Measurements from ENCODE around the gene DAB2IP. TPM values are rescaled to one million over a fixed set of nuclear protein-coding genes. Genes with fewer than 3 reads are reported as not detected.

Gene DAB2IP
- total RNA-seq, 1 donor from 2014 or later: 0.75 TPM

DNA sequence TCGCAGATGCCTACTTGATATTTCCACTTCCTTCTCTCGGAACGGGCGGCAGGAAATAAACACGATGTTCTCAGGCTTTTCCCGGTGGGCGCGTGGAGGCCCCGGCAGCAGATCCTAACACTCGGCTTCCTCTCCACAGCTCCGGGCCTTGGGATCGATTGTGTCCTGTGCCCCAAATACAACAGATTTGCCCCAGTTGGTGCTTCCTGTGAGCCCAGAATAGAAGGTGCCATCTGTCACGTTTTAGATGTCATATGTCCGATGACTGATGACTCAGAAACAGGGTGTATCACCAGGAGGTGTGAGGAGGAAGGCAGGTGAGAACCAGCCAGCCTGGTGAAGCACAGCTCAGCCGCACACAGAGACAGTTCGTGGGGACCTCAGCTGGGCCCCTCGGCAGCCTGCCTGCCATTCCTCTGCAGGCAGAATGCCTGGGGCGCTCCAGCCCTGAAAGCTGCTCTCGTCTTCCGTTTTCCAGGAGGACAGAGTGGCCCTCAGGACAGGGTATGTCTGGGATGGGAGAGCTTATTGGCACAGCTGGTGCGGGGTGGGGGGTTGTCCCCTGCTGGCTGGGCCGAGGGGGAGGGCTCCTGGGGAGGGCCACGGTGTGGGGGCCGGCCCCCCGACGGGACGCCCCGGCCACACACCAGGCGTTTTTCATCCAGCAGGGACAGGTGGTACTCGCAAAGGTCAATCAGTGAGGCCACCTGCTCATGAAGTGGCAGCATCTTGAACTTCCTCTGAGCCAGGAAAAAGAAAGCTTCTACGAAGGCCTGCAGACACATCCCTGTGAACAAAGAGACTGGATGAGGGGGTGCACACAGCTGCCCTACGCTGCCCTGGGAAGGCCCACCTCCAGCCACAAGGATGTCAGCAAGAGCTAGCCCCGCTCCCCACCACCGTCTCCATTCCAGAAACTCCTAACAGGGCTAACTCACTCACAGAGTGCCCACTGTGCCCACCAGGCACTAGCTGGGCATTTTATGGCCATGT, 171.0 kb downstream of the DAB2IP start:
- intact Hi-C loops (cut with micrococcal nuclease): no loop called here
- no peak overlapping the region for H3K27ac Mint-ChIP-seq
- no peaks in the 10 kb centered on the region for H3K9me3 Mint-ChIP-seq
- POLR2A ChIA-PET: no interaction called here
- no peaks in the 10 kb centered on the region for H3K36me3 Mint-ChIP-seq (ENCODE audit: low read depth)
- H3K27me3 Mint-ChIP-seq: peaks cover 7% of the 10 kb centered on the region
- CTCF ChIA-PET: no interaction called here
- H3K4me3 Mint-ChIP-seq: no peak overlapping the region
- peaks cover 10% of the 10 kb centered on the region for H3K4me1 Mint-ChIP-seq
- ATAC-seq (ENCODE audit: low read depth) (no peak), DNase-seq (no peak)
- TF ChIP-seq, protein P1, sequence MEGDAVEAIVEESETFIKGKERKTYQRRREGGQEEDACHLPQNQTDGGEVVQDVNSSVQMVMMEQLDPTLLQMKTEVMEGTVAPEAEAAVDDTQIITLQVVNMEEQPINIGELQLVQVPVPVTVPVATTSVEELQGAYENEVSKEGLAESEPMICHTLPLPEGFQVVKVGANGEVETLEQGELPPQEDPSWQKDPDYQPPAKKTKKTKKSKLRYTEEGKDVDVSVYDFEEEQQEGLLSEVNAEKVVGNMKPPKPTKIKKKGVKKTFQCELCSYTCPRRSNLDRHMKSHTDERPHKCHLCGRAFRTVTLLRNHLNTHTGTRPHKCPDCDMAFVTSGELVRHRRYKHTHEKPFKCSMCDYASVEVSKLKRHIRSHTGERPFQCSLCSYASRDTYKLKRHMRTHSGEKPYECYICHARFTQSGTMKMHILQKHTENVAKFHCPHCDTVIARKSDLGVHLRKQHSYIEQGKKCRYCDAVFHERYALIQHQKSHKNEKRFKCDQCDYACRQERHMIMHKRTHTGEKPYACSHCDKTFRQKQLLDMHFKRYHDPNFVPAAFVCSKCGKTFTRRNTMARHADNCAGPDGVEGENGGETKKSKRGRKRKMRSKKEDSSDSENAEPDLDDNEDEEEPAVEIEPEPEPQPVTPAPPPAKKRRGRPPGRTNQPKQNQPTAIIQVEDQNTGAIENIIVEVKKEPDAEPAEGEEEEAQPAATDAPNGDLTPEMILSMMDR (IDR thresholded peaks at IDR 0.05): no peak

DNA sequence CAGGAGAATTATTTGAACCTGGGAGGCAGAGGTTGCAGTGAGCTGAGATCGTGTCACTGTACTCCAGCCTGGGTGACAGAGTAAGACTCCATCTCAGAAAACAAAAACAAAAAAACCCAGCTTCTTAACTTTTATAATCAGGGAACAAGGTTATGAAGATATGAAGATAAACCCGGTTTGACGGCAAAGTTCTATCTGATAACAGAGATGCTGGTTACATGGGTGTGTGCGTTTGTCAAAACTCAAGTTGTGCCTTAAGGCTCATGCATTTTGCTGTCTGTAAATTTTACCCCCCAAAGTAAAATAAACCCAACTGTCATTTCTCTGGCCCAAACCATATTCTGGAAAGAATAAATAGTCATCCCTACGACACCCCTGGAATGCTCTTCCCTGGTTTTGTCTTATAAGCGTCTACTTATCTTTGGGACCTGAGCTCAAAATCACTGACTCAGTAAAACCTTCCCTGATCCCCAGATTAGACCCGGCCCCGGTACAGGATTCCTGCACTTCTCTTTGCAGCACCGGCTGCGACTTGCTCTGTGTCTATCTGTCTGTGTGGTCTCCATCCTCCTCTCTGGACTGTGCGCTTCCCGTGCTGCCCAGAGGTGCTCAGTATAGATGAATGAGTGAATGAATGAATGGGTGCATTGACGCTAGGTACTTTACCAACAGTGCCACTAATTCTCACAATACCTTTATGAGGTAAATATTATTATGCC, 172.2 kb downstream of the DAB2IP start:
- H3K27me3 Mint-ChIP-seq: peaks cover 4% of the 10 kb centered on the region

DNA sequence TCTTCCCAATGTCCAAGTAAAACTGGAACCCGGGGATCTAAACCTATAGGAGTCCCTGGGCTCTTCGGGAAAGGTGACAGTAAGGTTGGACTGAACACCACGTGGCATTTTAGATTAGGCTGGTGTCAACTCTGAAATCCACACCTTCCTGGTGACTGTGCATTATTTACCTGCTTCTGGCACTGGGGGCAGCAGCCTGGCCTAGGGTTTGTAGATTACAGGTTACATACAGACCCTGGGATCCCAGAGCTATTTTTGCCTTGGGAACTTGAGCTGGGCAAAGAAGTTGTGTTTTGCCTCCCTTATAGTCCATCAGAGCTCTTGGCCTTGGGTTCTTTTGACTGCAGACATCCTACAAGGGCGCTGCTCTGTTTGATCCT, 173.2 kb downstream of the DAB2IP start:
- Mint-ChIP-seq H3K27me3 (peaks cover 2% of the 10 kb centered on the region), H3K27ac (no peak overlapping the region), H3K36me3 (ENCODE audit: low read depth) (no peaks in the 10 kb centered on the region), H3K9me3 (no peaks in the 10 kb centered on the region), H3K4me3 (no peak overlapping the region), H3K4me1 (peaks cover 8% of the 10 kb centered on the region)
- intact Hi-C loops (cut with micrococcal nuclease): no loop called here
- DNase-seq (no peak), ATAC-seq (ENCODE audit: low read depth) (no peak)
- ChIA-PET CTCF (no interaction called here), POLR2A (no interaction called here)
- TF ChIP-seq, protein P1 (IDR thresholded peaks at IDR 0.05): no peak

More for the DNA sequence above, 172.2 kb downstream of the DAB2IP start:
- peaks cover 10% of the 10 kb centered on the region for H3K4me1 Mint-ChIP-seq
- DNase-seq (no peak), ATAC-seq (ENCODE audit: low read depth) (no peak)
- intact Hi-C loops (cut with micrococcal nuclease): no loop called here
- H3K27ac Mint-ChIP-seq: no peak overlapping the region
- TF ChIP-seq, protein P1 (IDR thresholded peaks at IDR 0.05): no peak
- POLR2A ChIA-PET: no interaction called here
- CTCF ChIA-PET: no interaction called here
- no peaks in the 10 kb centered on the region for H3K9me3 Mint-ChIP-seq
- H3K4me3 Mint-ChIP-seq: no peak overlapping the region
- H3K36me3 Mint-ChIP-seq (ENCODE audit: low read depth): no peaks in the 10 kb centered on the region

DNA sequence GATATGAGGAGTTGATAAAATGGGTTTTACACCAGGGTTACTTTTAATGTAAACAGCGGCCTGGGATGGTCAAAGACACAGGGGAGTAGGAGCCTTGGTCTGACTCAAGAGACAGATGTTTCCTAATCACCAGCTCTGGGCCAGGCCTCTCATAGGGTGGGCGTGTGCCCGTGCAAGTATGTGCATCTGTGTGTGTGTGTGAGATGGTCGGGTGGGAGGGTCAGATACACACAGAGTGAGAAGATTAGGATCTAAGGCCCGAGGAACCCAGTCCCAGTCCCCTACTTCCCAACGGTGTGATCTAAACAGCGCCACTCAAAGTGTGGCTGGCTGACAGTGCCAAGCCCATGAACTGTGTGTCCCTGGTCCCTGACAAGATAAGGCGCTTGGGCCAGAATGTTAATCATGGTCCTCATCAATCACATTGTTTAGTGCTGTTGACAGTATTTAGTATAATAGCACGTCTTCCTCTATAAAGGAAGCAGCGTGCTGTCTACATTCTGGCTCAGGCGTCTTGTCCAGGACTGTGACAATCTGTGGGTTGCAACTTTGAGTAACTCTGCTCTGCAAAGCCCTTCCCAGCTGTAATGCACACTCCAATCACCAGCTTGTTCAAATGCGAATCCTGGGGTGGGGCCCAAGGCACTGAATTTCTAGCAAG, 173.7 kb downstream of the DAB2IP start:
- Mint-ChIP-seq H3K4me1 (peaks cover 5% of the 10 kb centered on the region), H3K27me3 (peaks cover 2% of the 10 kb centered on the region), H3K4me3 (no peak overlapping the region), H3K36me3 (ENCODE audit: low read depth) (no peaks in the 10 kb centered on the region), H3K9me3 (no peaks in the 10 kb centered on the region), H3K27ac (no peak overlapping the region)
- ATAC-seq (ENCODE audit: low read depth) (no peak), DNase-seq (no peak)
- CTCF ChIA-PET: no interaction called here
- POLR2A ChIA-PET: no interaction called here
- TF ChIP-seq, protein P1 (IDR thresholded peaks at IDR 0.05): no peak
- intact Hi-C loops (cut with micrococcal nuclease): no loop called here

DNA sequence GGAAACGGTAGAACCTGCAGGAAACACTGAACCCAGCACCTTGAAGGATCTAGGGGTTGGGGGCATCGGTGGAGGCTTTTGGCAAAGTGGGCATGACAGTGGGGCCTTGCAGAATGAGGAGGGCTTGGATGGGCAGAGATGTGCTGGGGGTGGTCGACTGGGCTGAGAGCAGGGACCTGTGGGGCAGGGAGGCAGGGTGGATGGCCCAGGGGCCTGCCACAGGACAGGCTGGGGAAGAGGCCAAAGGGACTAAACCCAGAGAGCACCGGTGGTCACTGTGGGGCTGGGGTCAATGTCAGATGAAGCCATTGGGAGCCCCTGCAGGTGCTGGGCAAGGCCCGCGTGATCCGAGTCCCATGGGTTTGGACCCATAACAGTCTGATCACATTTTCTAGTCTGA, 175.3 kb downstream of the DAB2IP start:
- DNase-seq (no peak), ATAC-seq (ENCODE audit: low read depth) (no peak)
- H3K27me3 Mint-ChIP-seq: no peaks in the 10 kb centered on the region
- ChIA-PET CTCF (no interaction called here), POLR2A (no interaction called here)
- H3K9me3 Mint-ChIP-seq: no peaks in the 10 kb centered on the region
- peaks cover 5% of the 10 kb centered on the region for H3K4me1 Mint-ChIP-seq
- H3K36me3 Mint-ChIP-seq (ENCODE audit: low read depth): no peaks in the 10 kb centered on the region
- TF ChIP-seq, protein P1 (IDR thresholded peaks at IDR 0.05): no peak
- no peak overlapping the region for H3K4me3 Mint-ChIP-seq
- intact Hi-C loops (cut with micrococcal nuclease): no loop called here
- no peak overlapping the region for H3K27ac Mint-ChIP-seq
